ENCODE results near the gene CSNK1G2. TPM values are rescaled to one million over a fixed set of nuclear protein-coding genes. Genes with fewer than 3 reads are reported as not detected.

CSNK1G2 gene
- polyA plus RNA-seq, 1 experiment, result 22.9 TPM

DNA sequence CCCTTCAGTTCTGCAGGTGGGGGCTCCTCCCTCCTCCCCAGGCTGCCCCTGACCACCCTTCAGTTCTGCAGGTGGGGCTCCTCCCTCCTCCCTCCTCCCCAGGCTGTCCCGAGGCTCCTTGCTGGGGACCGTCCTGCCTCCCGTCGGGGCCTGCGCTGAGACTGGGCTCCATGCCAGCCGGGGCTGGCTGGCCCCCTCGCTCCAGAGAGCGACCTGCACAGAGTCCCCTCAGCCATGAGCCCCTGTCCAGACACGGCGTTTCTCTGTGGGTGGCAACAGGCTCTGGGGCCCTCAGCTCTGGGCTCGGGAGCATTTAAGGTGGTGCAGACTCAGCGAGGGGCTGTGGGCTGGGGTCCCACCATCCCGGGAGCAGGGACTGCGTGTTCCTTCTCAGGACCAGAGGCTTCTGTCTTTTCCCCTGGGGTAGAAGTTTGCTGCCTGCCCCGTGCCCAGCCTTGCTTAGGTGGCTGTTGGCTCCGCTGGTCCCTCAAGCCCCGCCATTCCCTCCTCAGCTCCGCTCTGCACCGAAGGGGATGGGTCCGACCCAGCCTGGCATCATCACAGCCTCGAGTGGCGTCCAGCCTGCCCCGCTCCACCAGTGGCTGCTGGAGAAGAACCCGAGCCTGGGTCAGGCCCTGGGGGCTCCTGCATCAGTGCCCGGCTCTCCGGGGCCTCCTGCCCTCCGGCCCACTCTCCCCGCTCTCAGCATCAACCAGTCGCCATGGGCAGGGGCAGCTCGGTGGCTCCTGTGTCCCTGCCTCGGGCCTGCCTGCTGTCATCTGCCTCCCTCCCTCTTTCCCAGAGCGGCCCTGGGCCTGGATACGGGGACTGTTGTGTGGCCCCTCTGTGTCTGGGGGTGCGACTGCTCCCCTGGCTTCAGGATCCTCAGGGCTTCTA is 27.6 kb downstream of the CSNK1G2 start:
- ChIA-PET CTCF (no interaction called here), POLR2A (interaction anchor here (0.6 to 0.9 kb wide), 2 partner anchors 10 to 20 kb away, joined by 3 to 9 read pairs; no protein-coding TSS in a partner anchor)
- TF ChIP-seq, protein P1, sequence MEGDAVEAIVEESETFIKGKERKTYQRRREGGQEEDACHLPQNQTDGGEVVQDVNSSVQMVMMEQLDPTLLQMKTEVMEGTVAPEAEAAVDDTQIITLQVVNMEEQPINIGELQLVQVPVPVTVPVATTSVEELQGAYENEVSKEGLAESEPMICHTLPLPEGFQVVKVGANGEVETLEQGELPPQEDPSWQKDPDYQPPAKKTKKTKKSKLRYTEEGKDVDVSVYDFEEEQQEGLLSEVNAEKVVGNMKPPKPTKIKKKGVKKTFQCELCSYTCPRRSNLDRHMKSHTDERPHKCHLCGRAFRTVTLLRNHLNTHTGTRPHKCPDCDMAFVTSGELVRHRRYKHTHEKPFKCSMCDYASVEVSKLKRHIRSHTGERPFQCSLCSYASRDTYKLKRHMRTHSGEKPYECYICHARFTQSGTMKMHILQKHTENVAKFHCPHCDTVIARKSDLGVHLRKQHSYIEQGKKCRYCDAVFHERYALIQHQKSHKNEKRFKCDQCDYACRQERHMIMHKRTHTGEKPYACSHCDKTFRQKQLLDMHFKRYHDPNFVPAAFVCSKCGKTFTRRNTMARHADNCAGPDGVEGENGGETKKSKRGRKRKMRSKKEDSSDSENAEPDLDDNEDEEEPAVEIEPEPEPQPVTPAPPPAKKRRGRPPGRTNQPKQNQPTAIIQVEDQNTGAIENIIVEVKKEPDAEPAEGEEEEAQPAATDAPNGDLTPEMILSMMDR (IDR thresholded peaks at IDR 0.05; ENCODE audit: low read depth, low read length), result no peak
- Histone ChIP-seq H3K4me3 (ENCODE audit: low read depth, low read length) (no peak overlapping the region), H3K27ac (ENCODE audit: low read depth, low read length) (no peak overlapping the region), H3K9me3 (ENCODE audit: control insufficient read depth, insufficient read depth, low read length) (no peaks in the 10 kb centered on the region; the same call in 1 of the 2 replicates), H3K27me3 (ENCODE audit: control insufficient read depth, insufficient read depth, low read length) (no peaks in the 10 kb centered on the region)
- no peak for DNase-seq (ENCODE audit: low read depth, low spot score)

DNA sequence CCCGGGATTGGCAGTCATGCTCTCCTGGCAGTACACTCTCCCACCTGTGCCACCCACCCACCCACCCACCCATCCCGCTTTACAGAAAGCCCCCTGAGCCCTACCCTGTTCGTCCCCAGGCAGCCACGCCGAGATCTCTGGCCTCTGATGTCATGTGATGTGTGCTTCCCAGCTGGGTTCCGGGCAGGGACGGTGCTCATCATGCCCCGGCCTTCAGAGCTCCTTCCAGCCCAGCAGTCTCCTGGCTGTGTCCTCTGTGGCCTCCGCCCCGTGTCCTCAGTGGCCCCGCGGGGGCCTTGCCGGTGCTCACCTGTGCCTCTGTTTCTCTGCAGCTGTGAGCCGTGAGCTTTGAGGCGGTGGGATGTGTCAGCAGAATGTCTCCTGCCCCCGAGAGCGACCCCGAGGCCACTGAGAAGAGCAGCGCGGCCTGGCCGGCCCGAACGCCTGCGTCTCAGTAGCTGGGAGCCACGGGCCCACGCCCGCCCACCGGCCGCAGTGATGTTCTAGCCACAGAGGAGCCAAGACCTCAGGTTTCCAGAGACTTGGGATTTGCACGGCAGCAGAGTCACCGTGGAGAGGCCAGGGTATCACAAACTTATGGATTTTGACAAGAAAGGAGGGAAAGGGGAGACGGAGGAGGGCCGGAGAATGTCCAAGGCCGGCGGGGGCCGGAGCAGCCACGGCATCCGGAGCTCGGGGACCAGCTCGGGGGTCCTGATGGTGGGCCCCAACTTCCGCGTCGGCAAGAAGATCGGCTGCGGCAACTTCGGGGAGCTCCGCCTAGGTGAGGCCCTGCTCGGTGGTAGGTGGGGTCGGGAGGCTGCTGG is 28.4 kb downstream of the CSNK1G2 start:
- no peaks in the 10 kb centered on the region for H3K27me3 ChIP-seq (ENCODE audit: control insufficient read depth, insufficient read depth, low read length)
- no peak for DNase-seq (ENCODE audit: low read depth, low spot score)
- H3K9me3 ChIP-seq (ENCODE audit: control insufficient read depth, insufficient read depth, low read length), result no peaks in the 10 kb centered on the region; the same call in 1 of the 2 replicates
- TF ChIP-seq, protein P1 (IDR thresholded peaks at IDR 0.05; ENCODE audit: low read depth, low read length), result no peak
- no peak overlapping the region for H3K4me3 ChIP-seq (ENCODE audit: low read depth, low read length)
- CTCF ChIA-PET, result no interaction called here
- POLR2A ChIA-PET, result interaction anchor here (0.6 to 0.9 kb wide), 2 partner anchors 11 to 21 kb away, joined by 3 to 9 read pairs; no protein-coding TSS in a partner anchor
- no peak overlapping the region for H3K27ac ChIP-seq (ENCODE audit: low read depth, low read length)

DNA sequence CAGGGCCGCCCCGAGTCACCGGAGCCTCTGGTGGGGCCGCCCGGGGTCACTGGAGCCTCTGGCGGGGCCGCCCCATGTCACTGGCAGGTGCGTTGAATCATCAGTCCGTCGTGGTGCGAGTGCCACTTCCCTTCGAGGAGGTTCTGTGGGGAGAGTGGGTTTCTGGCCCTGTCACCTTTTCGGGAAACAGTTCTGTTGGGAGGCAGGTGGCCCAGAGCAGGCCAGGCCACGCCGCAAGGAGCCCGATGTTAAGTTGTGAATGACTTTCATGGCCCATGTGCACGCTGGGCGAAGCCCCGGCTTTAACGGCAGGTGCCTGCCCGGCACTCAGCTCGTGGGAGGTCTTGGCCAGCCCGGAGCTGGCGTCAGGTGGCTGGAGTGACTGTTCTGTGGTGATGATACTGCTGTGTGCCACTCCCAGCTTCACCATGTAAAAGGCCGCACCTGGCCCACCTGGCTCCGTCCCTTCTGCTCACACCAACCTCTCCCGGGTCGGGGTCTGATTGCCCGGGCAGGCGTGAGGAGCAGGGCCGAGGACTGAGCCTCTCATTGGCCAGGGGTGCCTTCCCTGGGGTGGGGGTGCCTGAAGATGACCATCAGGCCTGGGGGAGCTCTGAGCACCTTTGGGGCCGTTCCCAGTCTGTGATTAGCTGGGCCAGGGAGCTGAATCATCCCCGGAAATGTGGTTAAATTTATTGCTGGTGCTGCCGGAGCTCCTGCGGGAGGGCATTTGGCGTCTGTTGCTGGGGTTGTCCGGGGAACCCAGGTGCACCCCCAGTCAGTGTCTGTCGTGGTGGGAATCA is 29.2 kb downstream of the CSNK1G2 start:
- TF ChIP-seq, protein P1 (IDR thresholded peaks at IDR 0.05; ENCODE audit: low read depth, low read length), result no peak
- no peak for DNase-seq (ENCODE audit: low read depth, low spot score)
- Histone ChIP-seq H3K27me3 (ENCODE audit: control insufficient read depth, insufficient read depth, low read length) (no peaks in the 10 kb centered on the region), H3K9me3 (ENCODE audit: control insufficient read depth, insufficient read depth, low read length) (no peaks in the 10 kb centered on the region; the same call in 1 of the 2 replicates), H3K4me3 (ENCODE audit: low read depth, low read length) (no peak overlapping the region), H3K27ac (ENCODE audit: low read depth, low read length) (no peak overlapping the region)
- POLR2A ChIA-PET, result no interaction called here
- CTCF ChIA-PET, result no interaction called here

DNA sequence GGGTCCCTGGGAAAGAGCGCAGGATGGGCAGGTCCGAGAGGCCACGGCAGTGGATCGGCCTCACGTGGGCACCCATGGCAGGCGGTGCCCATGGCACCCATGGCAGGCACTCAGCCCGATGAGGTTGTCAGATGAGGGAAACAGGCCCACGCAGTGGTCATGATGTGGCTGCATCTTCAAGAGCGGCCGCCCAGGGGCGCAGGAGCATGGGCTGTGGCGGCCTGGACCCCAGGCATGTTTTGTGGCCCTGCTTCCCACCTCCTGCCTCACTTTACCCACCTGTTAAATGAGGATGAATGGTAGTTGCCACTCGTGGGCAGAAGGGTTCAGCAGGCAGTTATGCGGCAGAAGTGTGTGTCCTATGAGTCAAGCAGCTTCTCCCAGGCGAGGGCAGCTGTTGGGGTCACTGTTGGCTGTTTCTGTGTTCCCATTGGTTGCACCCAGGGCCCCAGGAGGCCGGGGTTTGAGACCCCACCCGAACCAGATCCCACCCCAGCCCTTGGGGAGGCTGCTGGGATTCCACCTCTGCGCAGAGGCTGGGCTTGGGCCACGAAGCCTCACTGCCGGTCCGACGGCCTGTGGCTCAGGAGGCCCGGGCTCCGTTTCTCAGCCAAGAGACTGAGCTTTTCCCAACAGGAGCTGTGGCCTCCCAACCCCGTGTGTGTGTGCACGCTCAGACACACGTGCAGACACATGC is 30.0 kb downstream of the CSNK1G2 start:
- TF ChIP-seq, protein P1 (IDR thresholded peaks at IDR 0.05; ENCODE audit: low read depth, low read length), result no peak
- no peak for DNase-seq (ENCODE audit: low read depth, low spot score)

More for the DNA sequence above, 30.0 kb downstream of the CSNK1G2 start:
- ChIA-PET CTCF (interaction anchor here (0.5 kb wide), 1 partner anchor 28 kb away, joined by 5 read pairs; no protein-coding TSS in a partner anchor), POLR2A (no interaction called here)
- H3K27me3 ChIP-seq (ENCODE audit: control insufficient read depth, insufficient read depth, low read length), result no peaks in the 10 kb centered on the region
- no peaks in the 10 kb centered on the region; the same call in 1 of the 2 replicates for H3K9me3 ChIP-seq (ENCODE audit: control insufficient read depth, insufficient read depth, low read length)
- H3K4me3 ChIP-seq (ENCODE audit: low read depth, low read length), result no peak overlapping the region
- no peak overlapping the region for H3K27ac ChIP-seq (ENCODE audit: low read depth, low read length)
